MCF 10A (cell line): ENCODE results near the gene HID1. TPM values are rescaled to one million over a fixed set of nuclear protein-coding genes. Genes with fewer than 3 reads are reported as not detected.
A peak's percentile ranks its signal among the peaks of the same experiment; 100 is the strongest.

Experiments
- BruUV-seq: library from RNA; stranded (reverse); fragments of 400-500 nt; replicated peaks from 2 replicates; lab custom pipeline; 2021; lab: Mats Ljungman, UMichigan
- CTCF ChIA-PET: fragments of 300-600 bp; sonication (Branson Sonifier 250); formaldehyde crosslinking; extraction: SDS; loops from one replicate; lab custom pipeline; 2021; ENCODE audit warnings: antibody characterized with exemption, inconsistent platforms; lab: Yijun Ruan, JAX
- POLR2A ChIA-PET: fragments of 300-600, 350-650 bp; sonication (Branson Sonifier 250); formaldehyde crosslinking; extraction: SDS; loops from one replicate; lab custom pipeline; 2020; ENCODE audit warnings: antibody characterized with exemption, inconsistent platforms; lab: Yijun Ruan, JAX
- DNase-seq: peaks from one replicate; pipeline ENCODE4 v3.0.0-alpha.2; 2018; ENCODE audit not compliant: unreplicated experiment
- H3K27ac Mint-ChIP-seq: one replicate; pipeline ENCODE4 v1.8.0; 2022; ENCODE audit warnings: mild to moderate bottlenecking, low read depth, mixed read lengths; ENCODE audit not compliant: unreplicated experiment
- H3K27me3 Mint-ChIP-seq: one replicate; pipeline ENCODE4 v1.8.0; 2022; ENCODE audit warnings: mixed read lengths; ENCODE audit not compliant: insufficient read depth, unreplicated experiment
- H3K36me3 Mint-ChIP-seq: one replicate; pipeline ENCODE4 v1.8.0; 2022; ENCODE audit warnings: mild to moderate bottlenecking, moderate library complexity, mixed read lengths; ENCODE audit not compliant: insufficient read depth, unreplicated experiment
- H3K4me1 Mint-ChIP-seq: one replicate; pipeline ENCODE4 v1.8.0; 2022; ENCODE audit warnings: mixed read lengths; ENCODE audit not compliant: insufficient read depth, unreplicated experiment
- H3K4me3 Mint-ChIP-seq: one replicate; pipeline ENCODE4 v1.8.0; 2022; ENCODE audit warnings: mild to moderate bottlenecking, moderate library complexity, mixed read lengths; ENCODE audit not compliant: unreplicated experiment
- H3K9me3 Mint-ChIP-seq: one replicate; pipeline ENCODE4 v1.8.0; 2022; ENCODE audit warnings: mixed read lengths; ENCODE audit not compliant: unreplicated experiment
- CTCF ChIP-seq: fragments of 200-600 bp; IDR thresholded peaks from one replicate; pipeline ENCODE4 v1.8.0; 2022; ENCODE audit warnings: antibody characterized with exemption, mild to moderate bottlenecking; ENCODE audit not compliant: unreplicated experiment
- intact Hi-C: fragments of 100-400 bp; cut with micrococcal nuclease; formaldehyde crosslinking; loops from 2 replicates; pipeline ENCODE4 v1.14.1; 2022
- total RNA-seq: library from RNA; stranded (reverse); gene quantifications from 2 replicates; pipeline ENCODE4 v1.2.3, GENCODE V29; 2022

HID1 gene
- total RNA-seq, 1 experiment from 2014 or later: 3.2 TPM

GRCh38 chr17:74962622-74963394 is 9.8 kb downstream of the HID1 start:
- H3K27me3 Mint-ChIP-seq: no peaks in the 10 kb centered on the region
- ChIA-PET CTCF (interaction anchor here (0.6 to 8.6 kb wide), 24 partner anchors 11 to 276 kb away, joined by 3 to 233 read pairs (median 6); partner anchors contain the start of genes HID1, MRPL58, NUP85 and OTOP2), POLR2A (interaction anchor here (1.7 to 3.0 kb wide), 7 partner anchors 9 to 86 kb away, joined by 6 to 20 read pairs (median 15); partner anchors contain the start of genes CDR2L, HID1 and MRPL58)
- H3K9me3 Mint-ChIP-seq: no peaks in the 10 kb centered on the region
- intact Hi-C loops: no loop called here
- peaks cover 21% of the 10 kb centered on the region for H3K4me1 Mint-ChIP-seq
- TF ChIP-seq CTCF: no peak
- DNase-seq: no peak
- H3K4me3 Mint-ChIP-seq: no peak overlapping the region
- no TSS peak for BruUV-seq
- no peaks in the 10 kb centered on the region for H3K36me3 Mint-ChIP-seq
- no peak overlapping the region for H3K27ac Mint-ChIP-seq

- POLR2A ChIA-PET: interaction anchor here (1.2 to 3.0 kb wide), 14 partner anchors 10 to 240 kb away, joined by 5 to 20 read pairs (median 8); partner anchors contain the start of genes ATP5PD, CDR2L, HID1 and KCTD2
- no peaks in the 10 kb centered on the region for H3K27me3 Mint-ChIP-seq
- H3K36me3 Mint-ChIP-seq: no peaks in the 10 kb centered on the region
- TF ChIP-seq CTCF: peak; percentile 67
- no peaks in the 10 kb centered on the region for H3K9me3 Mint-ChIP-seq
- no TSS peak for BruUV-seq
- H3K27ac Mint-ChIP-seq: no peak overlapping the region
- intact Hi-C loops: loop anchor here (1.0 to 2.0 kb wide), 6 partner anchors 44 to 239 kb away; partner anchors contain the start of genes ARMC7, ATP5PD, KCTD2 and NHERF1
- peak; percentile 89 for DNase-seq
- peaks cover 21% of the 10 kb centered on the region for H3K4me1 Mint-ChIP-seq
- CTCF ChIA-PET: interaction anchor here (0.6 to 8.6 kb wide), 47 partner anchors 12 to 305 kb away, joined by 3 to 233 read pairs (median 4); partner anchors contain the start of genes ARMC7, CDR2L, HID1 and MRPL58
- H3K4me3 Mint-ChIP-seq: no peak overlapping the region
These were observed 10.8 kb downstream of the HID1 start for GRCh38 chr17:74961657-74962350.

- TF ChIP-seq CTCF: peak; percentile 62
- H3K27me3 Mint-ChIP-seq: no peaks in the 10 kb centered on the region
- H3K36me3 Mint-ChIP-seq: no peaks in the 10 kb centered on the region
- ChIA-PET POLR2A (interaction anchor here (0.6 to 3.0 kb wide), 18 partner anchors 11 to 310 kb away, joined by 3 to 20 read pairs (median 6); partner anchors contain the start of genes ATP5PD, CDR2L, FDXR and HID1), CTCF (interaction anchor here (0.6 to 8.6 kb wide), 49 partner anchors 9 to 1663 kb away, joined by 3 to 233 read pairs (median 4); partner anchors contain the start of genes CDR2L, HID1, MRPL58 and NUP85)
- intact Hi-C loops: loop anchor here (1.0 to 2.0 kb wide), 6 partner anchors 46 to 241 kb away; partner anchors contain the start of genes ARMC7, ATP5PD, KCTD2 and NHERF1
- BruUV-seq: no TSS peak
- no peak overlapping the region for H3K27ac Mint-ChIP-seq
- DNase-seq: peak; percentile 81
- H3K4me1 Mint-ChIP-seq: peaks cover 21% of the 10 kb centered on the region
- H3K9me3 Mint-ChIP-seq: no peaks in the 10 kb centered on the region
- no peak overlapping the region for H3K4me3 Mint-ChIP-seq
These were observed 11.8 kb downstream of the HID1 start for GRCh38 chr17:74960570-74961342.
